GM23338 (cell line): ENCODE measurements around the gene HIVEP3. TPM values are rescaled to one million over a fixed set of nuclear protein-coding genes. Genes with fewer than 3 reads are reported as not detected.

Source experiments
- ATAC-seq: fragments of 200-7000 bp; cut with Tn5 transposase; 3 replicates; pipeline ENCODE4 v1.9.1; 2020
- DNase-seq: peaks from one replicate; pipeline ENCODE4 v3.0.0-alpha.2; 2015; ENCODE audit warnings: low spot score
- H2AFZ ChIP-seq: fragments of 200-600 bp; sonication (generic); 2 replicates; pipeline ENCODE4 v1.8.0; 2016; ENCODE audit warnings: antibody characterized with exemption, mild to moderate bottlenecking, moderate library complexity
- H3F3A ChIP-seq: fragments of 200-600 bp; sonication (generic); replicated peaks from 2 replicates; pipeline ENCODE4 v1.8.0; 2017; ENCODE audit warnings: antibody characterized with exemption, mixed run types, low read depth
- H3K27ac ChIP-seq: fragments of 200-600 bp; sonication (generic); 2 replicates; pipeline ENCODE4 v1.6.1; 2016; ENCODE audit warnings: low read depth
- H3K27me3 ChIP-seq: fragments of 200-600 bp; sonication (generic); 2 replicates; pipeline ENCODE4 v1.8.0; 2016; ENCODE audit warnings: mild to moderate bottlenecking, mixed run types, moderate library complexity; ENCODE audit not compliant: insufficient read depth
- H3K36me3 ChIP-seq: fragments of 200-600 bp; sonication (generic); 2 replicates; pipeline ENCODE4 v1.8.0; 2016; ENCODE audit warnings: mild to moderate bottlenecking; ENCODE audit not compliant: insufficient read depth
- H3K4me1 ChIP-seq: fragments of 200-600 bp; sonication (generic); 2 replicates; pipeline ENCODE4 v1.8.0; 2016; ENCODE audit warnings: mild to moderate bottlenecking, moderate library complexity; ENCODE audit not compliant: insufficient read depth
- H3K4me2 ChIP-seq: fragments of 200-600 bp; sonication (generic); 2 replicates; pipeline ENCODE4 v1.7.1; 2017; ENCODE audit warnings: mixed run types
- H3K4me3 ChIP-seq: fragments of 200-600 bp; sonication (generic); 2 replicates; pipeline ENCODE4 v1.6.1; 2016; ENCODE audit warnings: mixed run types
- H3K79me2 ChIP-seq: fragments of 200-600 bp; sonication (generic); replicated peaks from 2 replicates; pipeline ENCODE4 v1.8.0; 2017; ENCODE audit warnings: mild to moderate bottlenecking; ENCODE audit not compliant: insufficient read depth
- H3K9me2 ChIP-seq: fragments of 200-600 bp; sonication (generic); 2 replicates; pipeline ENCODE4 v1.8.0; 2017; ENCODE audit not compliant: insufficient read depth
- H4K20me1 ChIP-seq: fragments of 200-600 bp; sonication (generic); replicated peaks from 2 replicates; pipeline ENCODE4 v1.8.0; 2017; ENCODE audit warnings: mild to moderate bottlenecking; ENCODE audit not compliant: insufficient read depth
- H3K27ac Mint-ChIP-seq: 2 replicates; pipeline ENCODE4 v1.8.0; 2020; ENCODE audit warnings: inconsistent platforms, mild to moderate bottlenecking, moderate library complexity, mixed read lengths
- H3K27me3 Mint-ChIP-seq: 3 replicates; pipeline ENCODE4 v1.8.0; 2022; ENCODE audit warnings: low read depth, mild to moderate bottlenecking, moderate library complexity, mixed read lengths, inconsistent platforms; ENCODE audit not compliant: insufficient read depth, poor library complexity
- H3K36me3 Mint-ChIP-seq: 3 replicates; pipeline ENCODE4 v1.8.0; 2021; ENCODE audit warnings: low read depth, mild to moderate bottlenecking, inconsistent platforms, moderate library complexity, mixed read lengths
- H3K4me1 Mint-ChIP-seq: 3 replicates; pipeline ENCODE4 v1.8.0; 2020; ENCODE audit warnings: mild to moderate bottlenecking, inconsistent platforms, mixed read lengths
- H3K4me3 Mint-ChIP-seq: 3 replicates; pipeline ENCODE4 v1.8.0; 2021; ENCODE audit warnings: moderate library complexity, mild to moderate bottlenecking, inconsistent platforms, mixed read lengths
- H3K9me3 Mint-ChIP-seq: 3 replicates; pipeline ENCODE4 v1.8.0; 2020; ENCODE audit warnings: moderate library complexity, mild to moderate bottlenecking, inconsistent platforms, mixed read lengths
- CREB1 ChIP-seq: fragments of 250-450 bp; sonication (Bioruptor Pico); IDR thresholded peaks from 2 replicates; pipeline ENCODE4 v1.5.0; 2020; ENCODE audit warnings: low read depth, mild to moderate bottlenecking, moderate library complexity
- CTCF ChIP-seq, 2 experiments: fragments of 200-600 bp in 1 of 2; sonication (generic) in 1 of 2; conservative IDR thresholded peaks; 2 replicates each; pipeline versions ENCODE4 v1.5.1 to v1.6.1; 2016 to 2017; ENCODE audit warnings: antibody characterized with exemption in 2 of 2, low read depth in 2 of 2, mild to moderate bottlenecking in 2 of 2, moderate library complexity in 1 of 2
- EZH2phosphoT487 ChIP-seq: fragments of 200-600 bp; sonication (generic); IDR thresholded peaks from one replicate; pipeline ENCODE4 v1.8.1; 2018; ENCODE audit warnings: antibody characterized with exemption; ENCODE audit not compliant: unreplicated experiment
- NANOG ChIP-seq: IDR thresholded peaks from 2 replicates; pipeline ENCODE4 v1.6.1; 2016; ENCODE audit warnings: antibody characterized with exemption, borderline replicate concordance
- POLR2AphosphoS5 ChIP-seq: IDR thresholded peaks from 2 replicates; pipeline ENCODE4 v1.6.1; 2016; ENCODE audit warnings: antibody characterized with exemption, low read depth
- ZNF114 ChIP-seq: fragments of 250-450 bp; sonication (Bioruptor Pico); IDR thresholded peaks from 2 replicates; pipeline ENCODE4 v1.5.0; 2020; ENCODE audit warnings: mild to moderate bottlenecking, moderate library complexity
- ZNF331 ChIP-seq: fragments of 250-450 bp; sonication (Bioruptor Pico); IDR thresholded peaks from 2 replicates; pipeline ENCODE4 v1.5.0; 2020; ENCODE audit warnings: low read depth, mild to moderate bottlenecking, moderate library complexity
- polyA plus RNA-seq: library from polyadenylated mRNA; unstranded; fragments of >200 nt; fragmentation: Nextera tagmentation; extraction: Ambion mirVana; gene quantifications from 2 replicates; pipeline ENCODE4 v1.2.1, GENCODE V29; 2016
- total RNA-seq: library from RNA; depleted of rRNA; stranded (reverse); fragments of >200 nt; shearing (Covaris generic); gene quantifications from 2 replicates; pipeline ENCODE4 v1.2.3, GENCODE V29; 2014
- TF ChIP-seq, protein P1 (sequence below): fragments of 250-450 bp; sonication (Bioruptor Pico); IDR thresholded peaks from 2 replicates; pipeline ENCODE4 v1.5.0; 2020; ENCODE audit warnings: mild to moderate bottlenecking, moderate library complexity
- TF ChIP-seq, protein P2 (sequence below): IDR thresholded peaks from one replicate; pipeline ENCODE4 v1.6.1; 2018; ENCODE audit warnings: antibody characterized with exemption; ENCODE audit not compliant: unreplicated experiment

The HIVEP3 gene
- total and polyA plus RNA-seq, 2 experiments from 2014 or later = 0.14 to 0.24 TPM

DNA sequence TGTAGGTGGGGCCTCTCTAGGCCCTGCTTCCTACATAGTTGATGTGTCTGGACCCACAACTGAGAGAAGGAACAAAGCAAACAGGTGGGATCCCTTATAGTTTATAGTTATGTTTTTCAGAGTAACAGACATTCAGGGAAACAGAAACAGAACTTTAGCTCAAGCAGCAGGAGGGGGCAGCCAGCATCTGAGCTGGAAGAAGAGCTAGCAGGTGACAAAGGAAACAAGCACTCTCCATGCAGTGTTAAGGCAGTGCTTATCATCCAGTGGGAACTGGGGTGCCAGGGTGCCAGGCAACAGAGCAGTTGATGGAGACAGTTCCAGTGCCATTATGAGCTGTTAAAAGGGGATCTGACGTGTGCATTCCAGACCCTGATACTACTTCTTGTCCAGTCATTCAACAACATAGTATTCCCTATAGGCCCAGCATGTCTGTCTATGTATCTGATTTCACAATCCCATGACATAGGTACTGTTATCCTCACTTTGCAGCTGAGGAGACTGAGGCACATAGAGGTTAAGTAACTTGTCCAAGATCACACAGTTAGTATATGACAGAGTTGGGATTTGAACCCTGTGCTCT is 13.5 kb downstream of the HIVEP3 start:
- no peak overlapping the region for H3K27ac Mint-ChIP-seq
- peaks cover 6% of the 10 kb centered on the region for H3K27me3 Mint-ChIP-seq
- H2AFZ ChIP-seq = no peak overlapping the region
- no peaks in the 10 kb centered on the region for H3K79me2 ChIP-seq
- TF ChIP-seq POLR2AphosphoS5 (no peak), CREB1 (CRISPR knock-in tag) (no peak)
- TF ChIP-seq, protein P1, sequence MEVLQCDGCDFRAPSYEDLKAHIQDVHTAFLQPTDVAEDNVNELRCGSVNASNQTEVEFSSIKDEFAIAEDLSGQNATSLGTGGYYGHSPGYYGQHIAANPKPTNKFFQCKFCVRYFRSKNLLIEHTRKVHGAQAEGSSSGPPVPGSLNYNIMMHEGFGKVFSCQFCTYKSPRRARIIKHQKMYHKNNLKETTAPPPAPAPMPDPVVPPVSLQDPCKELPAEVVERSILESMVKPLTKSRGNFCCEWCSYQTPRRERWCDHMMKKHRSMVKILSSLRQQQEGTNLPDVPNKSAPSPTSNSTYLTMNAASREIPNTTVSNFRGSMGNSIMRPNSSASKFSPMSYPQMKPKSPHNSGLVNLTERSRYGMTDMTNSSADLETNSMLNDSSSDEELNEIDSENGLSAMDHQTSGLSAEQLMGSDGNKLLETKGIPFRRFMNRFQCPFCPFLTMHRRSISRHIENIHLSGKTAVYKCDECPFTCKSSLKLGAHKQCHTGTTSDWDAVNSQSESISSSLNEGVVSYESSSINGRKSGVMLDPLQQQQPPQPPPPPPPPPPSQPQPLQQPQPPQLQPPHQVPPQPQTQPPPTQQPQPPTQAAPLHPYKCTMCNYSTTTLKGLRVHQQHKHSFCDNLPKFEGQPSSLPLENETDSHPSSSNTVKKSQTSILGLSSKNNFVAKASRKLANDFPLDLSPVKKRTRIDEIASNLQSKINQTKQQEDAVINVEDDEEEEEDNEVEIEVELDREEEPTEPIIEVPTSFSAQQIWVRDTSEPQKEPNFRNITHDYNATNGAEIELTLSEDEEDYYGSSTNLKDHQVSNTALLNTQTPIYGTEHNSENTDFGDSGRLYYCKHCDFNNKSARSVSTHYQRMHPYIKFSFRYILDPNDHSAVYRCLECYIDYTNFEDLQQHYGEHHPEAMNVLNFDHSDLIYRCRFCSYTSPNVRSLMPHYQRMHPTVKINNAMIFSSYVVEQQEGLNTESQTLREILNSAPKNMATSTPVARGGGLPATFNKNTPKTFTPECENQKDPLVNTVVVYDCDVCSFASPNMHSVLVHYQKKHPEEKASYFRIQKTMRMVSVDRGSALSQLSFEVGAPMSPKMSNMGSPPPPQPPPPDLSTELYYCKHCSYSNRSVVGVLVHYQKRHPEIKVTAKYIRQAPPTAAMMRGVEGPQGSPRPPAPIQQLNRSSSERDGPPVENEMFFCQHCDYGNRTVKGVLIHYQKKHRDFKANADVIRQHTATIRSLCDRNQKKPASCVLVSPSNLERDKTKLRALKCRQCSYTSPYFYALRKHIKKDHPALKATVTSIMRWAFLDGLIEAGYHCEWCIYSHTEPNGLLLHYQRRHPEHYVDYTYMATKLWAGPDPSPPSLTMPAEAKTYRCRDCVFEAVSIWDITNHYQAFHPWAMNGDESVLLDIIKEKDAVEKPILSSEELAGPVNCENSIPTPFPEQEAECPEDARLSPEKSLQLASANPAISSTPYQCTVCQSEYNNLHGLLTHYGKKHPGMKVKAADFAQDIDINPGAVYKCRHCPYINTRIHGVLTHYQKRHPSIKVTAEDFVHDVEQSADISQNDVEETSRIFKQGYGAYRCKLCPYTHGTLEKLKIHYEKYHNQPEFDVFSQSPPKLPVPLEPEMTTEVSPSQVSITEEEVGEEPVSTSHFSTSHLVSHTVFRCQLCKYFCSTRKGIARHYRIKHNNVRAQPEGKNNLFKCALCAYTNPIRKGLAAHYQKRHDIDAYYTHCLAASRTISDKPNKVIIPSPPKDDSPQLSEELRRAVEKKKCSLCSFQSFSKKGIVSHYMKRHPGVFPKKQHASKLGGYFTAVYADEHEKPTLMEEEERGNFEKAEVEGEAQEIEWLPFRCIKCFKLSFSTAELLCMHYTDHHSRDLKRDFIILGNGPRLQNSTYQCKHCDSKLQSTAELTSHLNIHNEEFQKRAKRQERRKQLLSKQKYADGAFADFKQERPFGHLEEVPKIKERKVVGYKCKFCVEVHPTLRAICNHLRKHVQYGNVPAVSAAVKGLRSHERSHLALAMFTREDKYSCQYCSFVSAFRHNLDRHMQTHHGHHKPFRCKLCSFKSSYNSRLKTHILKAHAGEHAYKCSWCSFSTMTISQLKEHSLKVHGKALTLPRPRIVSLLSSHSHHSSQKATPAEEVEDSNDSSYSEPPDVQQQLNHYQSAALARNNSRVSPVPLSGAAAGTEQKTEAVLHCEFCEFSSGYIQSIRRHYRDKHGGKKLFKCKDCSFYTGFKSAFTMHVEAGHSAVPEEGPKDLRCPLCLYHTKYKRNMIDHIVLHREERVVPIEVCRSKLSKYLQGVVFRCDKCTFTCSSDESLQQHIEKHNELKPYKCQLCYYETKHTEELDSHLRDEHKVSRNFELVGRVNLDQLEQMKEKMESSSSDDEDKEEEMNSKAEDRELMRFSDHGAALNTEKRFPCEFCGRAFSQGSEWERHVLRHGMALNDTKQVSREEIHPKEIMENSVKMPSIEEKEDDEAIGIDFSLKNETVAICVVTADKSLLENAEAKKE (CRISPR knock-in tag) = no peak
- no peak overlapping the region for H3K4me3 Mint-ChIP-seq
- no peaks in the 10 kb centered on the region for H4K20me1 ChIP-seq
- no peaks in the 10 kb centered on the region for H3K36me3 Mint-ChIP-seq
- no peak overlapping the region for H3K27ac ChIP-seq
- no peaks in the 10 kb centered on the region for H3K9me3 Mint-ChIP-seq
- ATAC-seq (no peak), DNase-seq (no peak)
- H3K4me1 Mint-ChIP-seq = peaks cover 18% of the 10 kb centered on the region
- H3F3A ChIP-seq = no peaks in the 10 kb centered on the region
- no peaks in the 10 kb centered on the region for H3K9me2 ChIP-seq
- no peak overlapping the region for H3K4me3 ChIP-seq
- H3K4me2 ChIP-seq = no peak overlapping the region
- H3K27me3 ChIP-seq = no peaks in the 10 kb centered on the region
- peaks cover 3% of the 10 kb centered on the region; the same call in 1 of the 2 replicates for H3K4me1 ChIP-seq
- H3K36me3 ChIP-seq = no peaks in the 10 kb centered on the region

DNA sequence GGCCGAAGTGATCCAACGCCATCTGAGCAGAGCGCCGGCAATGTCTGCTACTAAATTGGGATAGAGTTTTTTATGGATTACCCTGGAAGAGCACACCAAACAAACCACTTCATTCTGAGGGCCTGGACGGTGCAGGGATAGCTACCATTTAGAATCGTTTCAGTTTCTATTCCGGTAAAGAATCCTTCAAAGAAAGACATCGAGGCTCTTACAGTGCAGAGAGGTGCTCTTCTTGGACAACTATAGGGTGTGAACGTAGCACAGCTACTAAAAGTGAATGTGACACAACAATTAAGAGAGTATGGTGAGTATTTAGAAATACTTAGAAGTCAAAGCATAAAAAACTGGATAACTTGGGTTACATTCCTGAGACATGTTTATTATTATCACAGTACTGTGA is 16.1 kb downstream of the HIVEP3 start:
- no peak overlapping the region for H3K4me3 ChIP-seq
- no peak overlapping the region for H3K27ac ChIP-seq
- DNase-seq = no peak
- no peak overlapping the region for H3K4me2 ChIP-seq
- H3K36me3 ChIP-seq = no peaks in the 10 kb centered on the region
- peak overlapping the region; percentile 77; the same call in 1 of the 2 replicates for H2AFZ ChIP-seq
- no peaks in the 10 kb centered on the region for H3K79me2 ChIP-seq
- Mint-ChIP-seq H3K27ac (no peak overlapping the region), H3K36me3 (no peaks in the 10 kb centered on the region), H3K4me3 (no peak overlapping the region), H3K9me3 (no peaks in the 10 kb centered on the region), H3K4me1 (peaks cover 28% of the 10 kb centered on the region), H3K27me3 (peaks cover 6% of the 10 kb centered on the region)
- H4K20me1 ChIP-seq = no peaks in the 10 kb centered on the region
- ATAC-seq = no peak
- no peaks in the 10 kb centered on the region for H3K27me3 ChIP-seq
- H3F3A ChIP-seq = no peaks in the 10 kb centered on the region
- peaks cover 3% of the 10 kb centered on the region; the same call in 1 of the 2 replicates for H3K4me1 ChIP-seq
- H3K9me2 ChIP-seq = no peaks in the 10 kb centered on the region
- no peak for TF ChIP-seq EZH2phosphoT487
- no peak for TF ChIP-seq NANOG
- TF ChIP-seq CREB1 (CRISPR knock-in tag) = no peak
- TF ChIP-seq POLR2AphosphoS5 = no peak
- no peak for TF ChIP-seq ZNF331
- no peak for TF ChIP-seq CTCF (conservative IDR thresholded peaks at IDR 0.05; ENCODE audit: low read depth in 2 of 2)
- TF ChIP-seq, protein P2, sequence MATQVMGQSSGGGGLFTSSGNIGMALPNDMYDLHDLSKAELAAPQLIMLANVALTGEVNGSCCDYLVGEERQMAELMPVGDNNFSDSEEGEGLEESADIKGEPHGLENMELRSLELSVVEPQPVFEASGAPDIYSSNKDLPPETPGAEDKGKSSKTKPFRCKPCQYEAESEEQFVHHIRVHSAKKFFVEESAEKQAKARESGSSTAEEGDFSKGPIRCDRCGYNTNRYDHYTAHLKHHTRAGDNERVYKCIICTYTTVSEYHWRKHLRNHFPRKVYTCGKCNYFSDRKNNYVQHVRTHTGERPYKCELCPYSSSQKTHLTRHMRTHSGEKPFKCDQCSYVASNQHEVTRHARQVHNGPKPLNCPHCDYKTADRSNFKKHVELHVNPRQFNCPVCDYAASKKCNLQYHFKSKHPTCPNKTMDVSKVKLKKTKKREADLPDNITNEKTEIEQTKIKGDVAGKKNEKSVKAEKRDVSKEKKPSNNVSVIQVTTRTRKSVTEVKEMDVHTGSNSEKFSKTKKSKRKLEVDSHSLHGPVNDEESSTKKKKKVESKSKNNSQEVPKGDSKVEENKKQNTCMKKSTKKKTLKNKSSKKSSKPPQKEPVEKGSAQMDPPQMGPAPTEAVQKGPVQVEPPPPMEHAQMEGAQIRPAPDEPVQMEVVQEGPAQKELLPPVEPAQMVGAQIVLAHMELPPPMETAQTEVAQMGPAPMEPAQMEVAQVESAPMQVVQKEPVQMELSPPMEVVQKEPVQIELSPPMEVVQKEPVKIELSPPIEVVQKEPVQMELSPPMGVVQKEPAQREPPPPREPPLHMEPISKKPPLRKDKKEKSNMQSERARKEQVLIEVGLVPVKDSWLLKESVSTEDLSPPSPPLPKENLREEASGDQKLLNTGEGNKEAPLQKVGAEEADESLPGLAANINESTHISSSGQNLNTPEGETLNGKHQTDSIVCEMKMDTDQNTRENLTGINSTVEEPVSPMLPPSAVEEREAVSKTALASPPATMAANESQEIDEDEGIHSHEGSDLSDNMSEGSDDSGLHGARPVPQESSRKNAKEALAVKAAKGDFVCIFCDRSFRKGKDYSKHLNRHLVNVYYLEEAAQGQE = no peak
- TF ChIP-seq ZNF114 (CRISPR knock-in tag) = no peak
